HG02571 (cell line): ENCODE measurements around the gene TXNDC2.

Experiments
- ATAC-seq: cut with Tn5 transposase; IDR thresholded peaks from one replicate; pipeline ENCODE4 v1.9.1; 2021; ENCODE audit warnings: mild to moderate bottlenecking, moderate library complexity; ENCODE audit not compliant: unreplicated experiment

The TXNDC2 gene

DNA sequence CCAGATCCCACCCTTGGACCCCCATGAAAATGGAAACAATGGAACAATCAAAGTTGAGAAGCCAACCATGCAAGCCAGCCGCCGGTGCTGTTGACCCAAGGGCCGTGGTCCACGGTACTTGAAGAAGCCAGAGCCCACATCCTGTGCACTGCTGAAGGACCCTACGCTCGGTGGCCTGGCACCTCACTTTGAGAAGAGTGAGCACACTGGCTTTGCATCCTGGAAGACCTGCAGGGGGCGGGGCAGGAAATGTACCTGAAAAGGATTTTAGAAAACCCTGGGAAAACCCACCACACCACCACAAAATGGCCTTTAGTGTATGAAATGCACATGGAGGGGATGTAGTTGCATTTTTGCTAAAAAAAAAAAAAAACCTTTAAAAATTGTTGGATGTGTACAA is 26.5 kb upstream of the TXNDC2 start:
- no peak for ATAC-seq

DNA sequence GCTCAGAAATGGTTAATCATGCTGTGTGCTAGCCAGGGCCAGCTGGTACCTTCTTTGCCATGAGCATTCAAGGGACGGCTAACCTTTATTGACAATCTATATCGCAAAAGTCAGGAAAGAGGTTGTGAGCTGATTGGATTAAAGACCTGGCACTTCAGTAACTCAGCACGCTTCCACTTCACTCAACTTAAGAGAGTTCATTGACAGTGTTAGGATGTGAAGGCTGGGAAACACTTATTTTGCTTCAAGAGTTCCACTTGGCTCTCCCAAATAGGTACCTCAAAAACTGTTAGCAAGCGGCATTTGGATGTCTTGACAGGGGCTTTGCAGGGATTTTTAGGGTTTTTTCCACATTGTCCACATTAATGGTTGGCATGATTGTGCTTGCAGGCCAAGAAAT is 25.1 kb upstream of the TXNDC2 start:
- ATAC-seq = no peak

- no peak for ATAC-seq
Observed at GRCh38 chr18:9861157-9861556, 24.6 kb upstream of the TXNDC2 start.

DNA sequence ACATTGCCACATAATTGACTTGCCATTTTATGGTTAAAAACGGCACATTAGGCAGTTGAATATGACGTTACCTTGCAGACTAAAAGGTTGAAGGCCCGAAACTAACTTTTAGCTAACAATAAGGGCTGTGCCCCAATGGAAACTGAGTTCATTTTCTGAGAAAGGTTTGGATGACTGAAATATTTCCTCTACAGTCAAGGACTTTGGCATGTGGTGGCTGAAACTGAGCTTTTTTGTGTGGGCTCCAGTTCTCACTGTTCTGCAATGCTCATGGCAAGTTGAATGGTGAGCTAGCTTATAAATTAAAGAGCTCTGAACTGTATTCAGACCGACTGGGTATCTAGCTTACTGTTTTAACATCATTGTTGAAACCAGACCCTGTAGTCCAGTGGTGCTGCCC is 23.8 kb upstream of the TXNDC2 start:
- ATAC-seq = no peak

DNA sequence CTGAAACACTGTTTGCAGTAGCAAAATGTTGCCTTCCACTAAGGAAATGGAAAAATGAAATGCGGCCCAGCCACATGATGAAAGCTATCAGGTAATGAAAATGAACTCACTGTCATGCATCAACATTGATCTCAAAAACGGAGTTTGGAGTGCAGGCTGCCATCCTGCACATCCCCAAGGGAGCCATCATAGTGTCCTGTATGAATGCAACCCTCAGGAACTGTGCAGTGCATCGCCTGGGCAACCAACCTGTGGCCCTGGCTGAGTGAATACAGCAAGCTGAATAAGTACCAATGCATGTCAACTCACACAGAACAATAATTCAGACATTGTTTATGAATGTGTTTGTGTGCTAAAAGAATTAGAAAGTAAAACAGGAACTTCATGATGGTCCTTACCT is 23.1 kb upstream of the TXNDC2 start:
- no peak for ATAC-seq

GRCh38 chr18:9863282-9863681 is 22.5 kb upstream of the TXNDC2 start:
- no peak for ATAC-seq

DNA sequence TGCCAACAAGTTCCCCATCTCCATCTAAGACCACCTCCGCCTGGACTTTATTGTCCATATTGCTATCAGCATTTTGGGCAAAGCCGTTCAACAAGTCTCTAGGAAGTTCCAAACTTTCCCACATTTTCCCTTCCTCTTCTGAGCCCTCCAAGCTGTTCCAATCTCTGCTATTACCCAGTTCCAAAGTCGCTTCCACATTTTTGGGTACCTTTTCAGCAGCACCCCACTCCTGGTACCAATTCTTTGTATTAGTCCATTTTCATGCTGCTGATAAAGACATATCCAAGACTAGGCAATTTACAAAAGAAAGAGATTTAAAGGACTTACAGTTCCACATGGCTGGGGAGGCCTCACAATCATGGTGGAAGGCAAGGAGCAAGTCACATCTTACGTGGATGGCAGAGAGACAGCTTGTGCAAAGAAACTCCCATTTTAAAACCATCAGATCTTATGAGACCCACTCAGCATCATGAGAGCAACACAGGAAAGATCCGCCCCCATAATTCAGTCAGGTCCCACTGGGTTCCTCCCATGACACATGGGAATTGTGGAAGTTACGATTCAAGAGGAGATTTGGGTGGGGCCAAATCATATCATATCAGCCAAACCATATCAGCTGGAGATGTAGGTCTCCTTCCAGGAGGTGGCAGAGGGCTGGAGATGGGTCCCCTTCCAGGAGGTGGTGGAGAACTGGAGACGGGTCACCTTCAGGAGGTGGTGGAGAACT is 19.8 kb upstream of the TXNDC2 start:
- no peak for ATAC-seq

DNA sequence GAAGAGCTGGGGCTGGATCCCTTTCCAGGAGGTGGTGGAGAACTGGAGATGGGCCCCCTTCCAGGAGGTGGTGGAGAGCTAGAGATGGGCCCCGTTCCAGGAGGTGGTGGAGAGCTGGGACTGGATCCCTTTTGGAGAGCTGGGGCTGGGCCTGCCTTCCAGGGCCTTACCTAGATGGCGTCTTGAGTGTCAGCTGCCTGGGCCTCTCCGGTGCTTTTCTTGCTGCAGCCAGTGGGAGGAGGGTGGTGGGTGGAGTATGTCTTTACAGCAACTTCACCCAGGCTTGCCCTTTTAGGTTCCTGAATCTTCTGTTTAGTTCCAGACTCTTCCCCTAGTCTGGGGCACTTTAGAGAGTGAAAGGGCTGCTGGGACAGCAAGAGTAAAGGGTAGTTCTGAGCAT is 19.1 kb upstream of the TXNDC2 start:
- ATAC-seq = no peak

DNA sequence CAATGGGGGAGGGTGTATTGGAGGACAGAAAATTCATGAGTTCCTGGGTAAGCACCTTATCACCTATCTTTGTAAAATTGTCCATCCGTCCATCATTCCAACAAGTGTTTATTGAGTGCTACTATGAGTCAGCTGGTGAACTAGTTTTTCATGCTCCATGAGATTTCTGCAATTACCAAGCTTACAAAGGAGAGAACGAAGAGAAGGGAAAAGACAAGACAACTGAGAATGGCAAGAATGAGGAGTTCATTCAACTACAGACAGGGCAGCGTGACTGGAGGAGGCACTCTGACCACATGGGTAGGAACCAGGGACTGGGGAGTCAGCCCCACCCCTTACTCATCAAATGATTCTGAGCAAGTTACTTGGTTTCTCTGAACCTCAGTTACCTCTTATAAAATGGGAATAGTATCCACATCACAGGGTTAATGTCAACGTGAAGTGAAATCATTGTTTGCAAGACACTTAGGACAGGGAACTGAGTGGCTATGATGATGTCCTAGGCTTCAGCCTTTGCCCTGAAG is 18.6 kb upstream of the TXNDC2 start:
- no peak for ATAC-seq

GRCh38 chr18:9868857-9869714 is 16.7 kb upstream of the TXNDC2 start:
- no peak for ATAC-seq

DNA sequence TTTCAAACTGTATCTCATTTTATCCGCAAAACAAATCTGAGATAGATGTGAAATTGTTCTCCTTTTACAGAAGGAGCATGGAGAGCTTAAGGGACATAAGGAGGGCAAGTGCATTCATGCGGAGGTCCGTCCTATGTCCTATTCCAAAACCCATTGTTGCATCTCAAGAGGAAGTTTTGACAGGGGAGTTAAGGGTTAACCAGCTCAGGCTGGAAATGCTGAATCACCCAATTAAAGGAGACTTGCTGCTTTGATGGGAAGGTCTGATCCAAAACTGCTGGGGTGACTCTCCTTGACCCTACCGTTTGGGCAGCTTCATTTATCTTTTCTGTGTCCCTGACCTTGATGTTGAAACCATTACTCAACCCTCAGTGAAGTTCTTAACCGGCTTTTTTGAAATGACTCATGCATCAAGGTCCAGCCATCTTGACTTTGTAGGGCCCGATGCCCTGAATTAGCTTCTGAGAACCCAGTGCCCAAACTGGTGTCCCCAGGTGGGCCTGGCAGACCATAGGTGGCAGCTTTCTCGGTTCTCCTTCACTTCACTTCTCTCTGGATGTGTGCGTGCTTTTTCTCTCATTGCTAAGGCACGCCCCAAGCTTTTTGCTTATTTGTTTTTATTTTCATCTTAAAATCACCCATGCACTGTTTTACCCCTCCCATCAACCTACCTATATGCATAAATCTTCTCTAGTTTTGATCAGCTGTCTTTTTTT is 15.9 kb upstream of the TXNDC2 start:
- no peak for ATAC-seq

- ATAC-seq = no peak
Observed at GRCh38 chr18:9870431-9871008, 15.3 kb upstream of the TXNDC2 start.

GRCh38 chr18:9871244-9871746 is 14.5 kb upstream of the TXNDC2 start:
- ATAC-seq = no peak

GRCh38 chr18:9872823-9873222 is 12.9 kb upstream of the TXNDC2 start:
- ATAC-seq = no peak

DNA sequence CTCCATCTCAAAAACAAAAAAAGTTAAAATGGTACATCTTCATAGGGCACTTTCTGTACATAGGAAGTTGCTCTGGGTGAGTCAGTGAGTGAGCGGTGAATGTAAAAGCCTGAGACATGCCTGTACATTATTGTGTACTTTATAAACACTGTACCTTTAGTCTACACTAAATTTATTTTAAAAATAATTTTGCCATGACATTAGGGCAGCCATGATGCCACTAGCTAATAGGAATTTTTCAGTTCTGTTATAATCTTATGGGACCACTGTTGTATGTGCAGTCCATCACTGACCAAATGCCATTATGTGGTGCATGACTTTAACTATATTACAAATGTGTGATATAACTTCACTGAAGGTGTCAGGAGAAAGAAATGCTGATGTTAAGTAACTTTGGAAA is 11.0 kb upstream of the TXNDC2 start:
- ATAC-seq = no peak

GRCh38 chr18:9876212-9876866 is 9.4 kb upstream of the TXNDC2 start:
- ATAC-seq = no peak

DNA sequence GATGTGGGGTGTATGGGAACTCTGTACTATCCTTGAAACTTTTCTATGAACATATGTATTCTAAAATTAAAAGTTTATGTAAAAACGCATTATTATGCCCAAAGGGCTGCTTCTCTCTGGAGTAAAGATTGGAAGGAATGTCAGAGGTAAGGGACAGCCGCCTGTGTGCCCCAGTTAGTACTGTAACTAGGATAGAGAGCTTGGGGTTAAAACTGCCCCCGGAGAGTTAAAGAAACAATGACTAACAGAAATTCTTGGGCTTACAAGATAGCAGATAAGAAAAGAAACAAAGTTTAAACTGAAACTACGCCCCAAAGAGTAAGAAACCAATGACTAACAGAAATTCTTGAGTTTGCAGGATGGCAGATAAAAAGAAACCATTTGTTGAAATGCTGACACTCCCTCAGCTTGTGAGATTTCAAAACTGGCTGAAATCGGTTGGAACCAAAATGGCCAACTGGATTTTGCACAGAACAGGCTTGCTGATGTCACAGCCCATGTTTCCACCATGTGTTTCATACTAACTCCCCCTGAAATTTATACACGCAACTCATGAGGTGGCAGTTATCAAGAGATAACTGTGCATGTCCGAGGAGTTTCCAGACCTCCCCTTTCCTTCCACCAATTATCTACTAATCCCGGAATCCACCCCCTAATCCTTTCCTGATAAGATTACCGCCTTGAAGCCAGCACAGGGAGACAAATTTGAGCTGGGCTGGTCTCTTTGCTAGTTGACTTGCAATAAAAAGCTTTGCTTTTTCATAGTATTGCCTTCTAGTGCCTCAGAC is 8.7 kb upstream of the TXNDC2 start:
- ATAC-seq = no peak

- ATAC-seq = no peak
Observed at GRCh38 chr18:9877655-9878014, 8.1 kb upstream of the TXNDC2 start.

DNA sequence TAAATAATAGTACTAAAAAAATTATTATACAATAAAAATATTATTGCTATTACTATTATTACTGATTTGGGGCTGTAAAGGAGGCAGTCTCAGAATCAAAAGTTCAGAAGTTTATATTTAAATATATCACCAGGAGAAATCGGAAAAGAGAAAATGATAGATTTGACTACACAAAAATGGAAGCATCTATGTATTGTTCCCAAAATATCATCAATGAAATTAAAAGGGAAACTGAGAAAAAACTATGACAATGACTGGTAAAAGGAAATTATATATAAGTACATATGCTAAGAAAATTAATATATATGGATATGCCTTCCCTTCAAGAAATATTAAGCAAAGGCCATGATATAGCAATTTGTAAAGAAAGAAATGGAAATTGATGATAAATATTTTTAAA is 7.7 kb upstream of the TXNDC2 start:
- ATAC-seq = no peak

DNA sequence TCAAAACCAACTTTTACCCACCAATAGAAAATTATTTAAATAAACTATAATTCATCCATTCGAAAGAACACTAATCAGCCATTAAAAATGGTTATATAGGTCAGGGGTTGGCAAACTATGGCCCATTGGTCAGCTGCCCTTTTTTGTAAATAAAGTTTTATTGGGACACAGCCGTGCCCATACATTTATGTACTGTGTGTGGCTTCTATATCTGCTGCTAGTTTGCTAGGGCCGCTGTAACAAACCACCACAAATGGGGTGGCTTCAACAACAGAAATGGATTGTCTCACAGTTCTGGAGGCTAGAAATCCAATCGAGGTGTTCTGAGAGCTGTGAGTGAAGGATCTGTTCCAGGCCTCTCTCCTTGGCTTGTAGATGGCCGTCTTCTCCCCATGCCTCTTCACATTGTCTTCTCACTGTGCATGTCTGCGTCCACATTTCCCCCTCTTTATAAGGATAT is 7.0 kb upstream of the TXNDC2 start:
- ATAC-seq = no peak
